AG09309 (cell line): ENCODE measurements around the gene PPIL6.

Source experiments
- DNase-seq: peaks from one replicate; pipeline ENCODE4 v3.0.0-alpha.2; 2010; ENCODE audit warnings: low read depth
- H3K4me3 ChIP-seq: 2 replicates; pipeline ENCODE4 v1.5.1; 2011; ENCODE audit warnings: mild to moderate bottlenecking, low read depth, low read length, moderate library complexity; ENCODE audit not compliant: control insufficient read depth
- TF ChIP-seq, protein P1 (sequence below): IDR thresholded peaks from 2 replicates; pipeline ENCODE4 v1.5.1; 2011; ENCODE audit warnings: mild to moderate bottlenecking, low read depth, low read length, inconsistent platforms; ENCODE audit not compliant: insufficient read depth, control insufficient read depth; ENCODE audit errors: missing control alignments

PPIL6 gene

GRCh38 chr6:109482905-109483734 is 42.7 kb upstream of the PPIL6 start, which contains the start of gene ZBTB24:
Gene ZBTB24, minus strand, starts transcription at chr6:109483219. Its CDS starts 1,193 bp downstream, at chr6:109482026.
- peak within 1 kb of the TSS; percentile 45 for H3K4me3 ChIP-seq
- TF ChIP-seq, protein P1, sequence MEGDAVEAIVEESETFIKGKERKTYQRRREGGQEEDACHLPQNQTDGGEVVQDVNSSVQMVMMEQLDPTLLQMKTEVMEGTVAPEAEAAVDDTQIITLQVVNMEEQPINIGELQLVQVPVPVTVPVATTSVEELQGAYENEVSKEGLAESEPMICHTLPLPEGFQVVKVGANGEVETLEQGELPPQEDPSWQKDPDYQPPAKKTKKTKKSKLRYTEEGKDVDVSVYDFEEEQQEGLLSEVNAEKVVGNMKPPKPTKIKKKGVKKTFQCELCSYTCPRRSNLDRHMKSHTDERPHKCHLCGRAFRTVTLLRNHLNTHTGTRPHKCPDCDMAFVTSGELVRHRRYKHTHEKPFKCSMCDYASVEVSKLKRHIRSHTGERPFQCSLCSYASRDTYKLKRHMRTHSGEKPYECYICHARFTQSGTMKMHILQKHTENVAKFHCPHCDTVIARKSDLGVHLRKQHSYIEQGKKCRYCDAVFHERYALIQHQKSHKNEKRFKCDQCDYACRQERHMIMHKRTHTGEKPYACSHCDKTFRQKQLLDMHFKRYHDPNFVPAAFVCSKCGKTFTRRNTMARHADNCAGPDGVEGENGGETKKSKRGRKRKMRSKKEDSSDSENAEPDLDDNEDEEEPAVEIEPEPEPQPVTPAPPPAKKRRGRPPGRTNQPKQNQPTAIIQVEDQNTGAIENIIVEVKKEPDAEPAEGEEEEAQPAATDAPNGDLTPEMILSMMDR, result no peak
- peak; percentile 29 for DNase-seq

- no peak overlapping the region for H3K4me3 ChIP-seq
- TF ChIP-seq, protein P1, result no peak
These were observed 40.6 kb upstream of the PPIL6 start for GRCh38 chr6:109480993-109481480.

GRCh38 chr6:109478841-109479624 is 38.6 kb upstream of the PPIL6 start:
- H3K4me3 ChIP-seq, result no peak overlapping the region
- TF ChIP-seq, protein P1, result no peak
- no peak for DNase-seq

More at GRCh38 chr6:109480993-109481480, 40.6 kb upstream of the PPIL6 start:
- no peak for DNase-seq

DNA sequence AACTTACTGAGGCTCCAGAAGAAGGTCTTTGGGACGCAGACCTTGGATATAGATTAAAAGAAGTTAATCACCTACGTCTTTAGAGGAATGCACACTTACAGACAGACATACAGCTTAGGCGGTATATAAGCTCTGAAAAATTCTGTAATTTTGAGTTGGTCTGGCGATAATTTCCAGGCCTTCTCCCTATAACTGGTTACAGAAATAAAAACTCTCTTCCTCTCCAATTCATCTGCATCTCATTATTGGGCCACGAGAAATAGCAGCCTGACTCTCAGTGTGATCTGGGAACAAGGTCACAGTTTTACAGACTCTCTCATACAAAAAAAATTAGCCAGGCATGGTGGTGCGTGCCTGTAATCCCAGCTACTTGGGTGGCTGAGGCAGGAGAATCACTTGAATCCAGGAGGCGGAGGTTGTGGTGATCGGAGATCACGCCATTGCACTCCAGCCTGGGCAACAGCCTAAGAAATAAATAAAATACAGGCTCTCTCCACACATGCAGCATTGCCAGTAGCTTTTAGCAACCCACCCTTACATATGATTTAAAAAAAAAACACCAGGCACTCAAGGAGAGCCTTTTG is 37.9 kb upstream of the PPIL6 start:
- TF ChIP-seq, protein P1, result no peak
- peak; percentile 33 for DNase-seq
- no peak overlapping the region for H3K4me3 ChIP-seq

DNA sequence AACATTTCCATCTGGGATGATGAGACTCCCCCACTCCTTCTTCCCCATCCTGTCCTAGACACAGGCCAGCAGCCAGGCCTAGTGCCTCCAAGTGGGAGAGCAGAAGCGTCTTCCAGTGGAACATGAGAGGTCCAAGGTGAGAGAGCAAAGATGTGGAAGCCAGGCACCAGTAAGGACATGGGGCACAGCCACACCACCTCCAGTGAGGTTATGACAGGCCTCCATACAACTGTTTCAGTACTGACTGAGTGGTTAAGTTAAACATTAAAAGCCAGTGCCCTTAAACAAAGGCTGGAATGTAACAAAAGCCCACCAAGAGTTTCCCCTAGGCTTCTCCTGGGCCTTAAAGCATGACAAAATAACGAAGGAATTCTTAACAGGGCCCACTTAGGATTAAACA is 37.3 kb upstream of the PPIL6 start:
- no peak for DNase-seq
- TF ChIP-seq, protein P1, result no peak
- H3K4me3 ChIP-seq, result no peak overlapping the region

DNA sequence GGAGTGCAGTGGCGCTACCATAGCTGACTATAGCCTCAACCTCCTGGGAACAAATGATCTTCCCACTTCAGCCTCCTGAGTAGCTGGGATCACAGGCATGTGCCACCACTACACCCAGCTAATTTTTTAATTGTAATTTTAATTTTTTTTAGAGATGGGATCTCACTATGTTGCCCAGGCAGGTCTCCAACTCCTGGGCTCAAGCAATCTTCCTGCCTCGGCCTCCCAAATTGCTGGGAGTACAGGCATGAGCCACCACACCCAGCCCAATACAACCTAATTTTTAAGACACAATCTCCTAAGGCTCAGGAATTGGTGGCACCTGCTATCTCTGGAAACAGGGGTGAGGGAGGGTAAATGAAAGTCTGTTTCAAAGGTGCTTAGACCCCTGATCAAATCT is 36.8 kb upstream of the PPIL6 start:
- TF ChIP-seq, protein P1, result no peak
- H3K4me3 ChIP-seq, result no peak overlapping the region
- no peak for DNase-seq
